GM19467 (cell line): ENCODE results near the gene MFSD8.
"Not testable (repeated sequence)": the region's sequence is repeated elsewhere in the genome, so short reads cannot be mapped to it uniquely, and the experiment has no call there.

ENCODE experiments used
- ATAC-seq: cut with Tn5 transposase; IDR thresholded peaks from one replicate; pipeline ENCODE4 v1.9.1; 2021; ENCODE audit warnings: mild to moderate bottlenecking, moderate library complexity; ENCODE audit not compliant: unreplicated experiment

The MFSD8 gene

DNA sequence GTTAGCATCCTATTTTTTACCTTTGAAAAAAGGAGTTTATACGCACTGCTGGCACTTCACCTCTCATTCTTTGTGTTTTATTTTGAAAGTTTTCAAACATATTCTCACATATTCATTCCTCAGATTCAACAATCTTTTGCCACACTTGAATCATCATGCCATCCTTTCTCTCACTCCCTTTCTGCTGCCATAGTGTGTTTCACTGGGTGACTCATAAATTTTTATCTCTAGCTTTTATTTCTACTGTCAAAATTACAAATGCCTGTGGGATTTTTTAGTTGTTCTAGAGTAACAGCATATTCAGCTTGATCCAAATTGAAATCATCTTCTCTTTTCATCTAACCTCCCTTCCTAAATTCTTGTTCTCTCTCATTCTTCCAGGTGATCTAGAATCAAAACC is 28.0 kb downstream of the MFSD8 start:
- no peak for ATAC-seq

DNA sequence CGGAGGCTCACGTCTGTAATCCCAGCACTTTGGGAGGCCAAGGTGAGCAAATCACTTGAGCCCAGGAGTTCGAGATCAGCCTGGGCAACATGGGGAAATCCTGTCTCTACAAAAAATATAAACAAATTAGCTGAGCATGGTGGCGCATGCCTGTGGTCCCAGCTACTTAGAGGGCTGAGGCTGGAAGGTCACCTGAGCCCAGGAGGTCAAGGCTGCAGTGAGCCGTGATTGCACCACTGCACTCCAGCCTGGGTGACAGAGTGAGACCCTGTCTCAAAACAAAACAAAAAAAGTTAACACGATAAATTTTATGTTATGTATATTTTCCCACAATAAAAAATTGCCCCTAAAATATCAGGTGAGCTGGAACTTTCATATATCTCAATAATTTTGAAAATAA is 33.1 kb downstream of the MFSD8 start:
- not testable (repeated sequence) for ATAC-seq

DNA sequence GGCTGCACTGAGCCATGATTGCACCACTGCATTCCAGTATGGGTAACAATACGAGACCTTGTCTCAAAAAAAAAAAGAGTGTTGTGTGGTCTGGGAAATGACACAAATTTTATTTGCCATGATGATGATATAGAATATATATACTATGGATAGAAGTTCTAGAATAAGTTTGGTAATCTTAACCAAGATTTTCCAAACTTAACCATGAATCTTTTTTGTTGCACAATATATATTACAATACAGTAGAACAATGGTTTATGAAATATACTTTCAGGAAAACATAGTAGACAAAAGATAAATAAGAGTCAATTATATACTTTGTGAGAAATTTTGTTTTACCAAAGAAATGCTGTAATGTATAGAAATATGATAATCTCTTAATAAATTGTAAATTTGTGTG is 34.8 kb downstream of the MFSD8 start:
- no peak for ATAC-seq

DNA sequence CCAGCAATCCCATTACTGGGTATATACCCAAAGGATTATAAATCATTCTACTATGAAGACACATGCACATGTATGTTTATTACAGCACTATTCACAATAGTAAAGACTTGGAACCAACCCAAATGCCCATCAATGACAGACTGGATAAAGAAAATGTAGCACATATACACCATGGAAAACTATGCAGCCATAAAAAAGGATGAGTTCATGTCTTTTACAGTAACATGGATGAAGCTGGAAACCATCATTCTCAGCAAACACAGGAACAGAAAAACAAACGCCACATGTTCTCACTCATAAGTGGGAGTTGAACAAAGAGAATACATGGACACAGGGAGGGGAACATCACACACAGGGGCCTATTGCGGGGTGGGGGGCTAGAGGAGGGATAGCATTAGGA is 39.3 kb downstream of the MFSD8 start:
- ATAC-seq = not testable (repeated sequence)

DNA sequence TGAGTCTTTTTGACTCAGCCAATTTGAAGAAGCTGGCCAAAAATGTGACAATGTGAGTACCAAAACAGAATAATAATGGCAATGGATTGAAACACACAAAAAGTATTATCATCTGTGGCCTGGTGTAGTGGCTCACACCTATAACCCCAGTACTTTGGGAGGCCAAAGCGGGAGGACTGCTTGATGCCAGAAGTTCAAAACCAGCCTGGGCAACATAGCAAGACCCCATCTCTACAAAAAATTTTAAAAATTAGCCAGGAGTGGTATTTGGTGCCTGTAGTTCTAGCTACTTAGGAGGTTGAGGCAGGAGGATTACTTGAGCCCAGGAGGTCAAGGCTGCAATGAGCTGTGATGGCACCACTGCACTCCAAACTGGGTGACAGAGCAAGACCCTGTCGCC is 42.7 kb downstream of the MFSD8 start:
- no peak for ATAC-seq

DNA sequence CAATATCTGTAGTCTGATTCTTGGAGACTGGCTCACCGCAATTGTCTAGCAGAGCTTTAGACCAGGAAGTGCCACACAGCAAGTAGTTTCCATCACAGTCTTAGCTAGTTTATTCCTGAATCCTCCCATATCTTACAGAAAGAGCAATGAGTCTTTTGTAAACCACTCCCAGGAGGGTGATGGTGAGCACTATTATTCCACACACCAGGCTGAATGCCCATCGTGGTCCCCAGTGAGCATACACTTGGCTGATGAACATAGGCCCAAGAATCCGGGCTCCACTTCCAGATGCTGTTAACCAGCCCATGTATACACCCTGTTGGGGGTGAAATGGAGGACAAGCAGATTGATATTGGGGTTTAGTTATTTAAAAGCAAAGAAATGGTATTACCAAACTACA is 44.5 kb downstream of the MFSD8 start:
- ATAC-seq = no peak

DNA sequence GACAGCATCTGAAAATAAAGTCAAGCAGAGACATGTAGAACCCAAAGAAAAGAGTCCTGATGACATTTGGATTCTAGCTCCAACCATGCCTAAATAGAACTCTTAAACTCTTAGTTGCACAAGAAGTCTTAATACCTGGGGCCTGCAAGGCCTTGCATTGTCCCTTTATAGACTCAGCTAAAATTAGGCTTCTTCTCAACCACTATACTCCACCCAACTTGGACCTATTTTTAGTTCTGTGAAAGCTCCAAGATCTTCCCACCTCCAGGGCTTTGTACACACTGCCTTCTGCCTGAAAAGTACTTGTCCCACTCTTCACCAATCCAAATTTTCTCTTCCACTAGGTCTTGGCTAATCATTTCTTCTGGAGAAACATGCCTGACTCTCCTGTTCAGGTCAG is 47.8 kb downstream of the MFSD8 start:
- ATAC-seq = no peak

DNA sequence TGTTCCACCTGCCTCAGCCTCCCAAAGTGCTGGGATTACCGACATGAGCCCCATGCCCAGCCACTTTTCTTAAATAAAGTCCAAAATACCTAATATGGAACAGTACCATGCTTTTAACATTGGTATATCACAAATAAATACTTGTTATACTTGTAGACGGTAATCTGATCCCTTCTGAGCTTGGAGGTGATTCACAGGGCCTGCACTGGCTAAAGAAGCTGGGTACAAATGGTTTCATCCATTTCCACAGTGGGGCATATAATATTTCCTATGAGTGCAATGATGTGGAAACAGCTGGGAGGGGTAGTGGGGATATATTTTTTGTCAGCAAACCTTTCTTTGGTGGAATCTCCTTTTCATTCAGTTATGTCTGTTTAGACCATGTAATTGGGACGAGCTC is 48.5 kb downstream of the MFSD8 start:
- ATAC-seq = no peak

DNA sequence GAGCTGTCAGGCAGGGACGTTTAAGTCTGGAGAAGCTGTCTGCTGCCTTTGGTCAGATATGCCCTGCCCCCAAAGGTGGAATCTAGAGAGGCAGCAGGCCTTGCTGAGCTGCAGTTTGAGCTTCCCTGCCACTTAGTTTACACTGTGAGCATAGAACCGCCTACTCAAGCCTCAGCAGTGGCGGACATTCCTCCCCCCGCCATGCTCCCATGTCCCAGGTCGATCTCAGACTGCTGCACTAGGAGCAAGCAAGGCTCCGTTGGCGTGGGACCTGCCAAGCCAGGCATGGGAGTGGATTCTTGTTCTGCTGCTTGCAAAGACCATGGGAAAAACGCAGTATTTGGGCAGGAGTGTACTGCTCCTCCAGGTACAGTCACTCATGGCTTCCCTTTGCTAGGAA is 59.9 kb downstream of the MFSD8 start:
- ATAC-seq = no peak

DNA sequence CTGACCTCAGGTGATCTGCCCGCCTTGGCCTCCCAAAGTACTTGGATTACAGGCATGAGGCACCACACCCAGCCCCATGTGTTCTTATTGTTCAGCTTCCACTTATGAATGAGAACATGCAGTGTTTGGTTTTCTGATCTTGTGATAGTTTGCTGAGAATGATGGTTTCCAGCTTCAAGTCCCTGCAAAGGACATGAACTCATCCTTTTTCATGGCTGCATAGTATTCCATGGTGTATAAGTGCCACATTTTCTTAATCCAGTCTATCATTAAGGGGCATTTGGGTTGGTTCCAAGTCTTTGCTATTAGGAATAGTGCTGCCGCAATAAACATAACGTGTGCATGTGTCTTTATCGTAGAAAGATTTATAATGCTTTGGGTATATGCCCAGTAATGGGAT is 65.3 kb downstream of the MFSD8 start:
- not testable (repeated sequence) for ATAC-seq

DNA sequence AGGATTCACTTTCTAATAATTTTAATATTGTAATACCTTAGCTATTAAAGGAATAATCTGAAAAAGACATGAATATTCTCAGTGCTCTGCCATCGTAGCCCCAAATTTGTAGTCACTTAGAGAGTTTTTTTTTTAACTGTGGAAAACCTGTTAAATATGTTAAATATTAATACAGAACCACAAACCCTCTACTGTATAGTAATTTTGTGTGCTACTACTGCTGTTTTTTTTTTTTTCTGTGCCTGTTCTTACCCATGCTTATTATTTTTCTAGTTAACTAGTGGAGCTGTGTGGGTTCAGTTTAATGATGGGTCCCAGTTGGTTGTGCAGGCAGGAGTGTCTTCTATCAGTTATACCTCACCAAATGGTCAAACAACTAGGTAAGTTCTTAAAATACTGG is 68.4 kb downstream of the MFSD8 start:
- ATAC-seq = no peak

DNA sequence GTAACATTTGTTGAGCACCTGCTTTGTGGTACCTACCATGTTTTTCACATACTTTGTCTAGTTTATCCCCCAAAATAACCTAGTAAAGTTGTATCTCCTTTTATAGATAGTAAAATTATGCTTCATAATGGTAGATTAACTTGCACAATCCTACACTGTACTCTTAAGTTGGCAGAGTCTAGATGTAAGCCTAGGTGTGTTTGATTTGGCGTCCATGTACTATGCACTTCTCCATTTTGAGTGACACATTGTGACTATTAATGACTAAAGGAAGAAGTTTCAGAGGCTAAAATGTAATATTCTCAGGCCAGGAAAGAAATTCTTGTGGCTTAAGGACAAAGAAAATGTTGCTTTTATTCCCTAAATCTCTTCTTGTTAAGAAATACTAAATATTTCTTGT is 68.9 kb downstream of the MFSD8 start:
- no peak for ATAC-seq

DNA sequence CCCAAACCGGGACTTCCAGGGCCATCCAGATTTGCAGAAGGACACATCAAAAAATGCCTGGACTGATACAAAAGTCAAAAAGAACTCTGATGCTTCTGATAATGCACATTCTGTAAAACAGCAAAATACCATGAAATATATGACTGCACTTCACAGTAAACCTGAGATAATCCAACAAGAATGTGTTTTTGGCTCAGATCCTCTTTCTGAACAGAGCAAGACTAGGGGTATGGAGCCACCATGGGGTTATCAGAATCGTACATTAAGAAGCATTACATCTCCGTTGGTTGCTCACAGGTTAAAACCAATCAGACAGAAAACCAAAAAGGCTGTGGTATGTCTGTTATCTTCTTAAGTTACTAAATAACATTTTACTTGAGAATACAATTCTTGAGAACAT is 75.1 kb downstream of the MFSD8 start:
- ATAC-seq = no peak

DNA sequence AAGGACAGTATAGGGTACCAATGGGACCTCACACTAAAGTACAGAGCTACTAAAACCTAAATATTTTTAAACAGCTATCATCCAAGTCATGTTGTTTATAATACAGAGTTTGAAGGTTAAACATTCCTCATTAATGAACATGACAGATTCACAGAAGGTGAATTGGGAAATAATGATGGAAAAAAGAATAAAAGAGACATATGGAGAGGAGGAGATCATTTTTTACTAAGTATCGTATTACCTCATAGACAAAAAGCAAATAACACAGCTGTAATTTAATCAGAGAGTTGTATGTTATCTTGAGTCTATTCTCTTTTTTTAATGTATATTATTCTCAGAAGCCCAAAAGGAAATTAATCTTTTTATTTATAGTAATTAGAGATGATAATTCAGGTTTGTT is 76.4 kb downstream of the MFSD8 start:
- no peak for ATAC-seq

DNA sequence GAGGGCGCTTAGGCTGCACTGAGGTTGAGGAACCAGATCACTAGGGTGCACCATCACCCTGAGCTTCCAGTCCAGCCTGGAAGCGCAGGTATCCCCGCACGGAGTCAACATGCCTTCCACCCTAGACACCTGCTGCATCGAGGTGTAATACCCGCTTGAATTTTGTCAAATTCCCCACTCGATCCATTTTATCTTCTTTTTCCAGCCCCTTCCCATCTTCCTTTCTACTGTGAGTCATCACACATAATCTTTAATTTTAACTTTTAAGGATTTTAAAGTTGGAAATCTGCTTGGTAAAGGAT is 83.5 kb downstream of the MFSD8 start:
- ATAC-seq = peak; percentile 29

DNA sequence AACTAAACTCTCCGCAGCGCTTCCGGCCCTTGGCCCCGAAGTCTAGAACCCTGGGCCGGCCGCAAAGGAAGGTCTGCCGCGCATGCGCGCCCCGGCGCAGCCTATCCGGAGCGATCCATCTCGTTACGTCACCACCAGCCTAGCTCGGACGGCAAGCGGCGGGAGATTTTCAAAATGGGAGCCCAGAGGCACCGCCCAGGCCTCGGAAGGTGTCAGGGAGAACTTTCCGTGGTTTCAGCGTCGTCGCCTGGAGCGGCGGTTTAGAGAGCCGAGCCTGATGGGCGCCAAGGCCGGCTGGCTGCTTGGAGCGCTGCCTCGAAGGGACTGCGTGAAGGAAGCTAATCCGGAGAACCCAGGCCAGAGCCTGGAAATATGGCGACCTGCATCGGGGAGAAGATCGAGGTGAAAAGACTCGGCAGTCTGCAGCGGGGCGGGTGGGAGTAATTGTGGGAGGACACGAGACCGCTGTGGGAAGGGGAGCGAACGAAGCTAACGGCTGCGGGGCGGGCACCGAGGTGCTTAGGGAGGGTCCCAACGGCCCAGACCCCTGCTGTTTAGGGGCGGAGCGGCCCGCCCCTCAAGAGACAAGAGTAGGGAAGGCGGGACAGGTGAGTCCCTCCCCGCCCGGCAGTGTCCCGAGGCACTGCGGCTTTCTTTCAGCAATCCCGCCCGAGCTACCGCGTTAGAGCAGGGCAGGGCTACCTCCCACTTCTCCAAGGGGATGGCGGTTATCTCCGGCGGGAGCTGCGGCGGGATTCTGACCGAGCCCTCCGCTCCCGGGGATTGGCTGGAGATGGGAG is 84.0 kb downstream of the MFSD8 start, which contains the start of gene PLK4:
TSS of gene PLK4 (plus strand) at position 131 of the 800 bp plus-strand sequence. CDS start at position 373, 242 bp downstream.
- peak; percentile 93 for ATAC-seq

DNA sequence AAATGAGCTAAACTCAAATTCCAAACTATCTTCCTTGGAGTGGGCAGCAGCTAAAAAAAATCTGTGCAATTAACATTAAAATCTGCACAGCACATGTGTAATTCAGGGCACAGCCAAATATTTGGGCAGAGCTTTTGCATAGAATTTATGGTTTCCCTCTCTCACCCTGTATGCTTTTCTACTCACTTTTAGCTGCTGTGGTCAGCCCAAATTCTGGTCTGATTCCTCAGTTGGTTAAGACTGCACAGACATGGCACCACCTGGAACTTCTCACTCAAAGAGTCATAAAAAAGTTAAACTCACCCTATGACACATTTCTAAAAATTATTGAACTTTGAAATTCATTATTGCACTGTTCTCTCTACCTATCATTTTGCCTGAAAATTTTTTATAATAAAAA is 89.2 kb downstream of the MFSD8 start:
- no peak for ATAC-seq

DNA sequence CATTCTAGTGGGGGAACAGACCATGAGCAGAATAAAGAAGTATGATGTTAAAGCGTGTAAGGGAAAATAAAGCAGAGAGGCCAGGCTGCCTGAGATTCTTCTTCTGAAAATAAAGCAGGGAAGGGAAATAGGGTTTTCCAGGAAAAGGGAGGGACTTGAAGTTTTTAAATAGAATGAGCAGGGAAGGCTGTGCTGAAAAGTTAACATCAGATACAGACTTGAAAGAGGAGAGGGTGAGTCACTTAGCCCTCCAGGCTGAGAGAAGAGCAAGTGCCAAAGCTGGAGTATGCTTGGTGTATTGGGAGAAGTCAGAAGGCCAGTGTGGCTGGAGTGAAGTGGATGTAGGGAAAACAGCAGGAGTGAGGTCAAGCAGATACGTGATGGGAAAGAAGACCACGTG is 94.3 kb downstream of the MFSD8 start:
- ATAC-seq = no peak

DNA sequence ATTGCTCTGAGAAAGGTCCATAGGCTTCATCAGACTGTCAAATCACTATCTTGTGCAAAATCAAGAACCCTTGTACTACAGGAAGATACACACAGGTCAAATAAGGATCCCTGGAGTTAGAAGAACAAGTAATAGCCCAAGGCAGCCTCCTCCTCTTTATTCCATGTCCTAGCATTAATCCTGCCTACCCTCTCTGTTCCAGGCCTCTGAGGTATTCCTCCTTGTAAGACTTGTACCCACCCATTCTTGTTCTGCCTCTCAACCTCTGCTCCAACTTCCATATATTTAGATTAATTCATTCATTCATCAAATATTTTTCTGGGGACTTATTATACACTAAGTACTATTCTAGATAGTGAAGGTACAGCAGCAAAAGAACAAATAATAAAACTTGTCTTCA is 94.7 kb downstream of the MFSD8 start:
- no peak for ATAC-seq

DNA sequence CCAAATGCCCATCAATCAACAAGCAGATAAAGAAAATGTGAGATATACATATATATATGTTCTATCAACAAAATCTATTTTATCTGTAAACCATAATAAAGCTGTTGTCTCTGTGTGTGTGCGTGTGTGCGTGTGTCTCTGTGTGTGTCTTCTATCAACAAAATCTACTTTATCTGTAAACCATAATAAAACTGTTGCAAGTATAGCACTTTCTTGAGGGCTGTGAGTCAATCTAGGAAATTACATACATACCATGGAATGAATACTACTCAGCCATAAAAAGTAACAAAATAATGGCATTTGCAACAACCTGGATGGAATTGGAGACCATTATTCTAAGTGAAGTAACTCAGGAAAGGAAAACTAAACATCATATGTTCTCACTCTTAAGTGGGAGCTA is 96.8 kb downstream of the MFSD8 start:
- ATAC-seq = no peak
